CD4-positive, CD25-positive, alpha-beta regulatory T cell (primary cell): ENCODE data around the gene DEPDC4. TPM values are rescaled to one million over a fixed set of nuclear protein-coding genes. Genes with fewer than 3 reads are reported as not detected.
"Not testable (repeated sequence)": the region's sequence is repeated elsewhere in the genome, so short reads cannot be mapped to it uniquely, and the experiment has no call there.

ENCODE experiments used
- ATAC-seq, 2 donors: fragments of 150-1000 bp; cut with Tn5 transposase; one replicate each; pipeline ENCODE4 v1.10.0; 2021; ENCODE audit warnings: low read depth in 2 of 2, moderate number of reproducible peaks in 2 of 2, moderate library complexity in 1 of 2
- DNase-seq, 3 donors: peaks; one replicate each; pipeline versions ENCODE4 v3.0.0 to v3.0.0-alpha.2; 2012 to 2022; ENCODE audit warnings: mixed read lengths in 1 of 3
- H3K27ac ChIP-seq: one replicate; pipeline ENCODE4 v1.7.0; 2013; ENCODE audit warnings: mild to moderate bottlenecking, low read length; ENCODE audit not compliant: insufficient read depth, poor library complexity, severe bottlenecking
- H3K27me3 ChIP-seq: one replicate; pipeline ENCODE4 v1.7.0; 2013; ENCODE audit warnings: low read length; ENCODE audit not compliant: control insufficient read depth, insufficient read depth
- H3K36me3 ChIP-seq: one replicate; pipeline ENCODE4 v1.7.0; 2013; ENCODE audit warnings: mild to moderate bottlenecking, low read length, moderate library complexity; ENCODE audit not compliant: control insufficient read depth, insufficient read depth
- H3K4me1 ChIP-seq: 2 replicates; pipeline ENCODE4 v1.7.0; 2013; ENCODE audit warnings: mild to moderate bottlenecking, low read length; ENCODE audit not compliant: insufficient read depth, control insufficient read depth, poor library complexity, severe bottlenecking
- H3K4me3 ChIP-seq: one replicate; pipeline ENCODE4 v1.7.0; 2013; ENCODE audit warnings: low read depth, mild to moderate bottlenecking, low read length, moderate library complexity
- H3K9me3 ChIP-seq, 2 experiments: 1 replicate in 1 of 2; 2 replicates in 1 of 2; pipeline ENCODE4 v1.7.0; 2013; ENCODE audit warnings: low read length in 2 of 2, mild to moderate bottlenecking in 1 of 2, moderate library complexity in 1 of 2; ENCODE audit not compliant: control insufficient read depth in 2 of 2
- H3K27ac Mint-ChIP-seq, 3 donors: one replicate each; pipeline ENCODE4 v1.8.0; 2020 to 2022; ENCODE audit warnings: mild to moderate bottlenecking in 3 of 3, mixed read lengths in 3 of 3, moderate library complexity in 2 of 3
- H3K27me3 Mint-ChIP-seq: one replicate; pipeline ENCODE4 v1.8.0; 2022; ENCODE audit warnings: mild to moderate bottlenecking, mixed read lengths
- H3K36me3 Mint-ChIP-seq: one replicate; pipeline ENCODE4 v1.8.0; 2020; ENCODE audit warnings: mixed read lengths
- H3K4me1 Mint-ChIP-seq, 4 donors: one replicate each; pipeline ENCODE4 v1.8.0; 2020 to 2022; ENCODE audit warnings: mixed read lengths in 4 of 4, mild to moderate bottlenecking in 1 of 4
- H3K4me3 Mint-ChIP-seq, 4 donors: one replicate each; pipeline ENCODE4 v1.8.0; 2020 to 2022; ENCODE audit warnings: mild to moderate bottlenecking in 4 of 4, mixed read lengths in 4 of 4, moderate library complexity in 3 of 4
- H3K9me3 Mint-ChIP-seq, 7 donors: one replicate each; pipeline ENCODE4 v1.8.0; 2020 to 2022; ENCODE audit warnings: mixed read lengths in 7 of 7, mild to moderate bottlenecking in 3 of 7, moderate library complexity in 2 of 7
- polyA plus RNA-seq, 4 donors: library from polyadenylated mRNA; unstranded; fragments of 300-500 nt; fragmentation: Illumina TruSeq; gene quantifications; one replicate each; pipeline ENCODE4 v1.2.3, GENCODE V29; 2021
- total RNA-seq: library from RNA; stranded (reverse); gene quantifications from one replicate; pipeline ENCODE4 v1.2.3, GENCODE V29; 2022

The DEPDC4 gene
- total and polyA plus RNA-seq, 5 donors from 2014 or later, result 0.31 to 1.1 (median 0.50) TPM; not detected in 2

GRCh38 chr12:100222173-100222572, 44.7 kb downstream of the DEPDC4 start:
- not testable (repeated sequence) for H3K27ac Mint-ChIP-seq, H3K4me3 ChIP-seq, H3K9me3 Mint-ChIP-seq, H3K4me3 Mint-ChIP-seq, H3K4me1 Mint-ChIP-seq, H3K27ac ChIP-seq, H3K9me3 ChIP-seq, H3K4me1 ChIP-seq, DNase-seq, H3K27me3 ChIP-seq, H3K27me3 Mint-ChIP-seq, ATAC-seq
- H3K36me3 ChIP-seq, result peaks cover 69% of the 10 kb centered on the region
- peaks cover 31% of the 10 kb centered on the region for H3K36me3 Mint-ChIP-seq

- ATAC-seq (no peak), DNase-seq (no peak)
- Mint-ChIP-seq H3K27ac (no peak overlapping the region), H3K4me3 (no peak overlapping the region), H3K36me3 (peaks cover 34% of the 10 kb centered on the region), H3K9me3 (no peaks in the 10 kb centered on the region), H3K27me3 (no peaks in the 10 kb centered on the region), H3K4me1 (peaks cover 0 to 6% (median 5%) of the 10 kb centered on the region in 4 donors)
- H3K36me3 ChIP-seq, result peaks cover 73% of the 10 kb centered on the region
- H3K27me3 ChIP-seq, result no peaks in the 10 kb centered on the region
- no peak overlapping the region for H3K27ac ChIP-seq
- H3K4me1 ChIP-seq, result no peaks in the 10 kb centered on the region
- no peaks in the 10 kb centered on the region for H3K9me3 ChIP-seq
- H3K4me3 ChIP-seq, result no peak overlapping the region
Observed at GRCh38 chr12:100221523-100221922, 45.4 kb downstream of the DEPDC4 start.

- Mint-ChIP-seq H3K36me3 (peaks cover 31% of the 10 kb centered on the region), H3K9me3 (no peaks in the 10 kb centered on the region), H3K4me3 (no peak overlapping the region), H3K4me1 (peaks cover 1 to 18% (median 7%) of the 10 kb centered on the region in 4 donors), H3K27me3 (no peaks in the 10 kb centered on the region), H3K27ac (no peak overlapping the region)
- no peaks in the 10 kb centered on the region for H3K27me3 ChIP-seq
- ATAC-seq (no peak), DNase-seq (no peak)
- no peaks in the 10 kb centered on the region for H3K9me3 ChIP-seq
- H3K4me1 ChIP-seq, result no peaks in the 10 kb centered on the region
- no peak overlapping the region for H3K4me3 ChIP-seq
- H3K27ac ChIP-seq, result no peak overlapping the region
- H3K36me3 ChIP-seq, result peaks cover 79% of the 10 kb centered on the region
Observed at GRCh38 chr12:100219328-100220109, 47.4 kb downstream of the DEPDC4 start.

GRCh38 chr12:100216337-100216736, 50.5 kb downstream of the DEPDC4 start:
- no peak overlapping the region for H3K4me3 Mint-ChIP-seq
- DNase-seq (no peak), ATAC-seq (no peak)
- H3K27me3 Mint-ChIP-seq, result no peaks in the 10 kb centered on the region
- Histone ChIP-seq H3K4me3 (no peak overlapping the region), H3K27ac (no peak overlapping the region), H3K4me1 (no peaks in the 10 kb centered on the region), H3K27me3 (no peaks in the 10 kb centered on the region), H3K36me3 (peaks cover 86% of the 10 kb centered on the region), H3K9me3 (no peaks in the 10 kb centered on the region)
- H3K36me3 Mint-ChIP-seq, result peaks cover 20% of the 10 kb centered on the region
- H3K4me1 Mint-ChIP-seq, result peaks cover 2 to 21% (median 6%) of the 10 kb centered on the region in 4 donors
- no peak overlapping the region for H3K27ac Mint-ChIP-seq
- no peaks in the 10 kb centered on the region for H3K9me3 Mint-ChIP-seq

GRCh38 chr12:100215209-100215608, 51.7 kb downstream of the DEPDC4 start:
- Mint-ChIP-seq H3K9me3 (no peaks in the 10 kb centered on the region), H3K36me3 (peaks cover 20% of the 10 kb centered on the region), H3K27me3 (no peaks in the 10 kb centered on the region), H3K4me3 (no peak overlapping the region), H3K27ac (peak overlapping the region in 2 of 3 donors; percentile 31 to 52), H3K4me1 (peaks cover 3 to 21% (median 6%) of the 10 kb centered on the region in 4 donors)
- H3K27ac ChIP-seq, result no peak overlapping the region
- H3K4me1 ChIP-seq, result no peaks in the 10 kb centered on the region
- no peak overlapping the region for H3K4me3 ChIP-seq
- H3K9me3 ChIP-seq, result no peaks in the 10 kb centered on the region
- peaks cover 87% of the 10 kb centered on the region for H3K36me3 ChIP-seq
- ATAC-seq, result no peak
- DNase-seq, result no peak
- no peaks in the 10 kb centered on the region for H3K27me3 ChIP-seq

GRCh38 chr12:100214518-100214917, 52.4 kb downstream of the DEPDC4 start:
- DNase-seq (no peak), ATAC-seq (no peak)
- Mint-ChIP-seq H3K4me1 (peaks cover 3 to 21% (median 9%) of the 10 kb centered on the region in 4 donors), H3K27ac (peak overlapping the region in 1 of 3 donors; percentile 70), H3K27me3 (no peaks in the 10 kb centered on the region), H3K36me3 (peaks cover 16% of the 10 kb centered on the region), H3K9me3 (no peaks in the 10 kb centered on the region), H3K4me3 (no peak overlapping the region)
- H3K4me3 ChIP-seq, result no peak overlapping the region
- H3K27ac ChIP-seq, result no peak overlapping the region
- no peaks in the 10 kb centered on the region for H3K27me3 ChIP-seq
- H3K36me3 ChIP-seq, result peaks cover 87% of the 10 kb centered on the region
- no peaks in the 10 kb centered on the region for H3K9me3 ChIP-seq
- no peaks in the 10 kb centered on the region for H3K4me1 ChIP-seq

GRCh38 chr12:100213016-100213891, 53.6 kb downstream of the DEPDC4 start:
- H3K9me3 Mint-ChIP-seq, result no peaks in the 10 kb centered on the region
- H3K4me3 Mint-ChIP-seq, result no peak overlapping the region
- H3K27me3 ChIP-seq, result no peaks in the 10 kb centered on the region
- no peaks in the 10 kb centered on the region for H3K9me3 ChIP-seq
- H3K4me1 ChIP-seq, result no peaks in the 10 kb centered on the region
- peaks cover 87% of the 10 kb centered on the region for H3K36me3 ChIP-seq
- DNase-seq, result no peak
- peaks cover 20% of the 10 kb centered on the region for H3K36me3 Mint-ChIP-seq
- H3K4me1 Mint-ChIP-seq, result peaks cover 3 to 21% (median 9%) of the 10 kb centered on the region in 4 donors
- peak overlapping the region in 1 of 3 donors; percentile 43 for H3K27ac Mint-ChIP-seq
- no peak overlapping the region for H3K4me3 ChIP-seq
- no peaks in the 10 kb centered on the region for H3K27me3 Mint-ChIP-seq
- ATAC-seq, result no peak
- no peak overlapping the region for H3K27ac ChIP-seq
